Peyer's patch (tissue), 4 donors: ENCODE data around the gene EPS8. TPM values are rescaled to one million over a fixed set of nuclear protein-coding genes. Genes with fewer than 3 reads are reported as not detected.

Source experiments
- DNase-seq, 3 donors: peaks; one replicate each; pipeline ENCODE4 v3.0.0-alpha.2; 2017 to 2019
- H3K27ac ChIP-seq, 4 donors: fragments of 200-600 bp; sonication (generic); one replicate each; pipeline ENCODE4 v1.5.1; 2016 to 2019
- H3K27me3 ChIP-seq, 2 donors: fragments of 200-600 bp; sonication (generic); one replicate each; pipeline ENCODE4 v1.5.1; 2019
- H3K36me3 ChIP-seq, 3 donors: fragments of 200-600 bp; sonication (generic); one replicate each; pipeline ENCODE4 v1.5.1; 2016 to 2019
- H3K4me1 ChIP-seq, 4 donors: fragments of 200-600 bp; sonication (generic); one replicate each; pipeline ENCODE4 v1.5.1; 2016 to 2019
- H3K4me3 ChIP-seq, 4 donors: fragments of 200-600 bp; sonication (generic); 1 replicate in 3 of 4; 2 replicates in 1 of 4; pipeline ENCODE4 v1.5.1; 2016 to 2019; ENCODE audit warnings: mild to moderate bottlenecking in 1 of 4
- H3K9me3 ChIP-seq, 4 donors: fragments of 200-600 bp; sonication (generic); one replicate each; pipeline ENCODE4 v1.5.1; 2016 to 2019; ENCODE audit warnings: mild to moderate bottlenecking in 1 of 4
- POLR2A ChIP-seq, 2 donors: fragments of 450-650 bp; IDR thresholded peaks; one replicate each; pipeline ENCODE4 v1.5.1; 2017; ENCODE audit warnings: antibody characterized with exemption in 2 of 2, mild to moderate bottlenecking in 2 of 2, moderate library complexity in 2 of 2
- total RNA-seq, 4 donors: library from RNA; depleted of rRNA; stranded (reverse); fragments of >200 nt; gene quantifications; one replicate each; pipeline ENCODE4 v1.1.0, GENCODE V29; 2016
- TF ChIP-seq, protein P1 (sequence below), 6 experiments: fragments of 450-650 bp in 4 of 6; fragments of 200-600 bp in 2 of 6; sonication (generic) in 1 of 6; IDR thresholded peaks; one replicate each; pipeline ENCODE4 v1.5.1; 2017 to 2019; ENCODE audit warnings: antibody characterized with exemption in 6 of 6, mild to moderate bottlenecking in 3 of 6, moderate library complexity in 1 of 6

The EPS8 gene
- total RNA-seq, 4 donors from 2014 or later = 57.8 to 168 (median 129) TPM

GRCh38 chr12:15777355-15778012 lies 11.7 kb downstream of the EPS8 start:
- TF ChIP-seq, protein P1, sequence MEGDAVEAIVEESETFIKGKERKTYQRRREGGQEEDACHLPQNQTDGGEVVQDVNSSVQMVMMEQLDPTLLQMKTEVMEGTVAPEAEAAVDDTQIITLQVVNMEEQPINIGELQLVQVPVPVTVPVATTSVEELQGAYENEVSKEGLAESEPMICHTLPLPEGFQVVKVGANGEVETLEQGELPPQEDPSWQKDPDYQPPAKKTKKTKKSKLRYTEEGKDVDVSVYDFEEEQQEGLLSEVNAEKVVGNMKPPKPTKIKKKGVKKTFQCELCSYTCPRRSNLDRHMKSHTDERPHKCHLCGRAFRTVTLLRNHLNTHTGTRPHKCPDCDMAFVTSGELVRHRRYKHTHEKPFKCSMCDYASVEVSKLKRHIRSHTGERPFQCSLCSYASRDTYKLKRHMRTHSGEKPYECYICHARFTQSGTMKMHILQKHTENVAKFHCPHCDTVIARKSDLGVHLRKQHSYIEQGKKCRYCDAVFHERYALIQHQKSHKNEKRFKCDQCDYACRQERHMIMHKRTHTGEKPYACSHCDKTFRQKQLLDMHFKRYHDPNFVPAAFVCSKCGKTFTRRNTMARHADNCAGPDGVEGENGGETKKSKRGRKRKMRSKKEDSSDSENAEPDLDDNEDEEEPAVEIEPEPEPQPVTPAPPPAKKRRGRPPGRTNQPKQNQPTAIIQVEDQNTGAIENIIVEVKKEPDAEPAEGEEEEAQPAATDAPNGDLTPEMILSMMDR (IDR thresholded peaks at IDR 0.05) = no peak
- TF ChIP-seq POLR2A (IDR thresholded peaks at IDR 0.05) = no peak
- Histone ChIP-seq H3K4me3 (no peak overlapping the region), H3K4me1 (peaks cover 0 to 34% (median 0%) of the 10 kb centered on the region in 4 donors)

GRCh38 chr12:15776532-15776931 lies 12.7 kb downstream of the EPS8 start:
- TF ChIP-seq, protein P1 (IDR thresholded peaks at IDR 0.05) = no peak
- TF ChIP-seq POLR2A (IDR thresholded peaks at IDR 0.05) = no peak
- Histone ChIP-seq H3K27me3 (no peaks in the 10 kb centered on the region), H3K4me1 (peaks cover 0 to 27% (median 0%) of the 10 kb centered on the region in 4 donors), H3K27ac (no peak overlapping the region), H3K36me3 (no peaks in the 10 kb centered on the region), H3K4me3 (no peak overlapping the region), H3K9me3 (no peaks in the 10 kb centered on the region)
- DNase-seq = no peak

More at GRCh38 chr12:15777355-15778012, 11.7 kb downstream of the EPS8 start:
- no peak for DNase-seq
- Histone ChIP-seq H3K27ac (no peak overlapping the region), H3K36me3 (no peaks in the 10 kb centered on the region), H3K9me3 (no peaks in the 10 kb centered on the region), H3K27me3 (no peaks in the 10 kb centered on the region)

GRCh38 chr12:15774819-15775218 lies 14.4 kb downstream of the EPS8 start:
- no peak overlapping the region for H3K27ac ChIP-seq
- no peaks in the 10 kb centered on the region for H3K27me3 ChIP-seq
- H3K36me3 ChIP-seq = no peaks in the 10 kb centered on the region
- peaks cover 0 to 16% (median 0%) of the 10 kb centered on the region in 4 donors for H3K4me1 ChIP-seq
- no peak for DNase-seq
- no peak for TF ChIP-seq POLR2A (IDR thresholded peaks at IDR 0.05)
- TF ChIP-seq, protein P1 (IDR thresholded peaks at IDR 0.05) = no peak
- H3K4me3 ChIP-seq = no peak overlapping the region
- no peaks in the 10 kb centered on the region for H3K9me3 ChIP-seq

- no peak overlapping the region for H3K27ac ChIP-seq
- H3K36me3 ChIP-seq = no peaks in the 10 kb centered on the region
- no peaks in the 10 kb centered on the region for H3K27me3 ChIP-seq
- no peak overlapping the region for H3K4me3 ChIP-seq
- no peak for TF ChIP-seq POLR2A (IDR thresholded peaks at IDR 0.05)
- TF ChIP-seq, protein P1 (IDR thresholded peaks at IDR 0.05) = peak in 5 of 6 experiments; percentile 5 to 46 (median 39)
- H3K4me1 ChIP-seq = peaks cover 0 to 12% (median 0%) of the 10 kb centered on the region in 4 donors
- DNase-seq = no peak
- no peaks in the 10 kb centered on the region for H3K9me3 ChIP-seq
These were observed 16.7 kb downstream of the EPS8 start for GRCh38 chr12:15772405-15773018.

GRCh38 chr12:15770581-15770980 lies 18.6 kb downstream of the EPS8 start:
- Histone ChIP-seq H3K4me1 (peaks cover 0 to 14% (median 0%) of the 10 kb centered on the region in 4 donors), H3K9me3 (no peaks in the 10 kb centered on the region), H3K27ac (no peak overlapping the region), H3K4me3 (no peak overlapping the region), H3K27me3 (no peaks in the 10 kb centered on the region), H3K36me3 (no peaks in the 10 kb centered on the region)
- TF ChIP-seq, protein P1 (IDR thresholded peaks at IDR 0.05) = no peak
- TF ChIP-seq POLR2A (IDR thresholded peaks at IDR 0.05) = no peak
- DNase-seq = no peak
